ENCODE data around the gene MEF2D.

The MEF2D gene

GRCh38 chr1:156500543-156500792 is at the start of gene MEF2D:
MEF2D (minus strand) TSS chr1:156500775; CDS start chr1:156483292, 17,483 bp downstream.
- no peak for DNase-seq

- no peak for DNase-seq
Observed at GRCh38 chr1:156550346-156550745, 49.8 kb upstream of the MEF2D start.

DNA sequence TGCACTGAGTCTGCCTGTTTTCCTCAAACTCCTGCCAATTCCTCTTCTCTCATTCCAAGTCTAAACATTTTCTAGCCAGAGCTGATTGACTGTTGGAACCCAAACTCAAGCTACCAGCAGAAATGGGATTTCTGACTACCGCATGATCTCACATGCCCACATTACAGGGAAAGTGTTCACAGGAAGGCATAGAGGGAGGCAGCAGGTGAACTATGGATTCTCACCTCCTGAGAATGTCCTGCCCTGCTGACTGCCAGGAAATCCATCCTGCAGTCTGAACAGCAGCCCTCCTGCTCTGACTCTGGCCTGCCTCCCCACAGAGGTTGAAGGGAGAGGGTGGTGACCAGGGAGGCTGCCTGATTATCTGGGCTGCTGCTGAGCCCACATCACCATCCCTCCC is 49.3 kb upstream of the MEF2D start:
- no peak for DNase-seq

GRCh38 chr1:156549390-156549789 is 48.8 kb upstream of the MEF2D start:
- no peak for DNase-seq

DNA sequence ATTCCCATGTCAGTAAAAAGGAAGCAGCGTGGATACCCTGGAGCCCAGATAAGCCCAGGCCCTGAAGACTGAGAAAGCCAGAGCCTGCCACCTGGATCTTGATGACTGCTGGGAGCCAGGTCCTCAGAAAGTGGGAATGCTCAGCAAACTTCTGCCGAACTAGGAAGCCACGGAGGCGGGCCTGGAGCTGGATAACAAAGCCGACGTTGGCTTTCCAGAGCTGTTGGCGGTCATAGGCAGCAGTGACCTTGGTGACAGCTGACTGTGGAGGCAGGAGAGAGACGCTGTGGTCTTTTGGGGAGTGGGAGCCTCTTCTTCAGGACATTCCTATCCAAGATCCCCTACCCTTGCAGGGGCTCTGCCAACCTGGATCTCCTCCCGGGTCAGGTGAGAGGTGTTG is 47.4 kb upstream of the MEF2D start:
- DNase-seq: no peak

DNA sequence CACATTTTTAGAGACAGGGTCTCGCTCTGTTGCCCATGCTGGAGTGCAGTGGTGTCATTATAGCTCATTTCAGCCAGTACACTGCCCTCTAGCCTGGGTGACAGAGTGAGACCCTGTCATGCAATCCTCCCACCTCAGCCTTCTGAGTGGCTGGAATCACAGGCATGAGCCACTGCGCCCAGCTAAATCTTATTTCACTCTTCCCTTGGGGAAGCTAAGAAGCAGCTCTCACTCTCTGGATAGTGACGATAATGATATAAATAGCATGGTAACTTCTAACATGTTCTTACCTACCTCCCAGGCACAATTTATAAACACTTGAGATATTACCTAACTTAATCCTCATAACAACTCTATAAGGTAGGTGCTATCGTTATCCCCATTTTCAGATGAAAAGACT is 46.9 kb upstream of the MEF2D start:
- no peak for DNase-seq

DNA sequence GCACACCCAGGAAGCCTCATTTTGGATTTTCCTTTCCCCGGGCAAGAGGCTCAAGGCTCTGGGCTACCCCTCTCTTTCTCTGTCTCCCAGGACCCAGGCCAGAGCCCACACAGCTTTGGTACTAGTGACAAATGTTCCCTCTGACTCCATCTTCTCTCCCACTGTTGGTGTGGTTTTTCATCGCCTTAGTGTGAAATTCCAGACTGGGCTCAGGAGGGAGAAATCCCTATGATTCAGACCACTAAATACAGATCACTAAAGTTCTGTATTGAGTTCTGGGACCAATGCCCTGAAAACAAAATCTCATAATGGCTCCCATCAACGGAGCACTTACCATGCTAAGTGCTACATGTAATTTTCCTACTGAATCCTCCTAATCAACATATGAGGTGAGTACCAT is 45.7 kb upstream of the MEF2D start:
- DNase-seq: no peak

DNA sequence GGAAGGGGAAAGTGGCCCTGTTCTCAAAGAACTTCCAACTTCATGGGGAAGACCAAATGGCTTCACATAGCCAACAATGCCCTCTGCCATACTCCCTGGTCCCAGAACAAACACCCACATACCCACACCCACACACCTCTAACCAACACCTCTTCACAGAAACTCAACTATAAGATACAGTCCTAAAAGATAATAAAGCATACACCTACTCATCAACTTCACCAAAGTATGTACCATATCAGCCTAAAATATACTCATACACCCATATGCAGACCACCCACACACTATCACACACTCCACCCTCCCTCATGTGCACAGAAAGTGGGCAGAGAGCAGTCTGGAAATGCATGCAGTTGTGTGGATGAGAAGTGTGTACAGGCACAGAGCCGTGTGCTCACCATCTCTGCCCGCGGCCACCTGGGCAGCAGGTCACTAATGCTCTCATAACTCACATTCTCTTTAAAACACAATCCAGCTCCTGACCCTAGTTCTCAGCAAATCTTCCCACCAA is 44.1 kb upstream of the MEF2D start:
- no peak for DNase-seq

GRCh38 chr1:156543066-156543465 is 42.5 kb upstream of the MEF2D start:
- DNase-seq: no peak

- no peak for DNase-seq
Observed at GRCh38 chr1:156540955-156541354, 40.4 kb upstream of the MEF2D start.

- no peak for DNase-seq
Observed at GRCh38 chr1:156539818-156540355, 39.3 kb upstream of the MEF2D start.

DNA sequence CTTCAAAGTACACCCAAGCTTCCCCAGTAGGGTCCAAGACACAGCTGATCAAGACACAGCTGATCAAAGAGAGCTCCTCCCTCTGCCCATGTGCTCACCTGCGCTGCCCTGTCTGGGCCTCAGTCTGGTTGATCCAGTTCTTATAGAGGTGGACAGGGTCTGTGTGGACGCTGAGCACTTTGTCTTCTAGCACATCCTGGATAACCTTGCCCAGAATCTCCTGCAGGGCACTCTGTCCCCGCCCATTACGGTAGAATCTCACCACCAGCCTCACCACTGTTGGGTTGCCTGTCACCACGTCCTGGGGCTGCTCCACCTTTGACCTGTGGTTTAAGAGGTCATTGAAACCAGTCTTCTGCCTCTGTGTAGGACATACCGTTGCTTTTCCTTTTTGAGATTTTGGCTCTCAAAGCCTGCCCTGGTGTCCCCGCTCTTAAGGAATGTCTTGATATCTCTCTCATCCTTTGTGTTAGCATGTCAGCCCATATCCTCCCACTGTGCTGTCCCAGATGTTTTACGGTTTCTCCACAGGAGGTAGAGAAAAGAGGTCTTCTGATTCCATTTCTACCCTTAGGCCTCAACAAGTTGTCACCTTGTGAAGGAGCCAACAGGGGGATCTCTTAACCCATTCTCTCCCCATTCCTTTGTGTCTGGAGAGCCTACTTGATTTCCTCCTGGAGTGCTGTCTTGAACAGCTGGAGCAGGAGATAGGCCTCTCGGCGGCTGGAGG is 38.3 kb upstream of the MEF2D start:
- DNase-seq: no peak

DNA sequence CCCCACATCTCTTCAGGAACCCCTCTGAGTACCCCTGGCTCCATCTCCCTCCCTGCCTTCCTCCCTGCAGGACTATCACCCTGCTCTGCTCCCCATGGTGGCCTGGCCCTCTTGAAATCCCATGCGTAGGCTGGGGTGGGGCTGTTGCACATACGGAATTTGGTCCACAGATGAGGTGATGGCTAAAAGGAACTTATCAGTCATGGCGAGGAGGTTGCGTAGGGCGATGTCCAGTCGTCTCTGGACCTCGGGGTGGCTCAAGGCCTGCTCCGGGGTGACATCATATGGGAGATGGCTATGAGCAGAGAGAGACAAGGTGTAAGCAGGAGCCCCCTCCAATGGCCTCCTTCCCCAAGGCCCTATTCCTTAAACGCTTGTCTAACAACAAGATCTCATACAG is 36.5 kb upstream of the MEF2D start:
- DNase-seq: no peak

DNA sequence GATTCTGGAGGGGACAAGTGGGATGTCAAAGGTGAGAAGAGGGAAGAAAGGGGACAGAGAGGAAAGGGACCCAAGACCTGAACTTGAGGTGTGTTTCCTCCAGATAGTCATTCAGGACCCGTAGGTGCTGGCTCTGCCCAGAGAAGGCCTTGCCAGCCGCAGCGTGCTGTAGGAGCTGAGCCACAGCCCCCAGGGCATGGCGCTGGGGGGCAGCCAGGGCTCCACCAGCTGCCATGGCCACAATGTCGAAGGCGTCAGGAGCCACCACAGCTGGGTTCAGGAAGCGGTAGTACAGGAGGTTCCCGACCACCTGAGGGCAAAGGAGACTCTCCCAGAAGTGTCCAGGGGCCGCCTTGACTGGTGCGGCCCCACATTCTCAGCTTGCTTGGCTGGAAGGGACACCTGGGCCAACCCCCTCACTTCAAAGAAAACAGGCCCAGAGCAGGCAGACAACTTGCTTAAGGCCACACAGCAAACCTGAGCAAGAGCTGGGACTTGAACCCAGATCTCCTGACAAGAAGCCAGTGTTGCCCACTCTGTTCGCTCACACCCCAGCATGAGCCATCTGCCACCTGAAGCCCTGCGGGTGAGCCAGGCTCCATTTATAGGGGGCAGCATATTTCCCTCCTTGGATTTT is 34.0 kb upstream of the MEF2D start:
- no peak for DNase-seq

DNA sequence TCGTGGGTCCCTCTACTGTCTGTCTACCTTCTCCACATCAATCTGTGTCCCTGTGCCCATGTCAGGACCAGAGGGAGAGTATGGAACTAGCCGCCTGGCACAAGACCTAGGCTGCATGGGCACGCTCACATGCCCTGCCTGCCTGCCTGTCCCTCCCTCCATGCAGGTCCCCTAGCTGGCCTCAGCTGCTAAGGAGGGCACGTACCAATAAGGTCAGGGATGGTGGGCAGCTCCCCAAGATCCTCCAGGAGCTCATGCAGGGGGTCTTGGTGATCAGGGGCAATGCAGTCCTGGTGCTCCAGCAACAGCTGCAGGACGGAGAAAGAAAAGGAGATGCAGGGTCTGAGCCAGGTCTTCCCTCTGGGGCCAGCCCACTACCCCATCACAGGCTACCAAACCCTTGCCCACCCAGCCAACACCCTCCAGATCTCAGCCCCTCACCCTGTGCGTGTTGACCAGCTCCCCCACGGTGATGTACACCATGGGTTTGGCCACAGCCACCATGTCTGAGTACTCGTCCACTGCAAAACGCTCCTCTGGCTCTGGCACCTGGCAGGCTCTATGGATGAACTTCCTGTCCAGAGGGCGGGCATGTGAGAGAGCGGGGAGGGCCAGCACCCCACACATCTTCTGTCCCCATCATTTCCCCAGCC is 33.1 kb upstream of the MEF2D start:
- no peak for DNase-seq

GRCh38 chr1:156532374-156532773 is 31.8 kb upstream of the MEF2D start:
- DNase-seq: no peak

DNA sequence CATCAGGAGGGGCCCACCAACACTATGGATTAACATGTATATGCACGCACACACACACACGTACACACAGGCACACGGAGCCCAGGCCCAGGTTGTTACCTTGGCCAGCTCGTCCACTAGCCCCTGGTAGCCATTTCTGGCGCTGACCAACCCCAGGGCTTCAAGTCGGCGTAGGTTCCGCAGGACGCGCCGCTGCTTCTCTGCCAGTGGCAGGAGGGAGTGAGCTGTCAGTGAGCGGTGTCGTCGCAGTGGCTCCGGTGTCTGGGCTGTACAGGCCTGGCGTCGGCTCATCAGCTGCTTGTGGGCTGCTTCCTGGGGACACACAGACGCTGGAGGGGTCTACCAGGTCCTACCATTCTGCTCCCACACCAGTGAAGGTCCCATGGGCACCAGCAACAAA is 29.4 kb upstream of the MEF2D start:
- no peak for DNase-seq

- no peak for DNase-seq
Observed at GRCh38 chr1:156528875-156529425, 28.4 kb upstream of the MEF2D start.

DNA sequence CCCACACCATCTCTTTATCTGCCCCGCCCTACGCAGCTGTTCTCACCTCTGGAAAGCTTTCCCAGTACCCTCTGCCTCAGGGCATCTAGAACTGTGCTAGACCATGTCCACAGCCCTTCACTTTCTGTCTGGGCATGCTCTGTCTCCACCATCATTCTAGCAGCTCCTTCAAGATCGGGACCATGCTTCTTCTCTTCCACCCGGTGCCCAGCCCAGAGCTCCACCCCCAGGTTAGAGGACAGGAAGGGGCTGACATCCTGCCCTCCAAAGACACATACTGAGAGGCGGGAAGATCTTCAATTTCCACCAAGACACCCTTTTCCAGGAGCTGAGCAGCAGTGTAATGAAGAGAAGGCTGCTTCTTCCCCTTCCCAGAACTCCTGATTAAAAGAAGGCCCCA is 27.7 kb upstream of the MEF2D start:
- no peak for DNase-seq

GRCh38 chr1:156527584-156527983 is 27.0 kb upstream of the MEF2D start:
- no peak for DNase-seq

- DNase-seq: no peak
Observed at GRCh38 chr1:156525856-156526489, 25.4 kb upstream of the MEF2D start.

GRCh38 chr1:156525071-156525501 is 24.5 kb upstream of the MEF2D start:
- no peak for DNase-seq

GRCh38 chr1:156524481-156524869 is 23.9 kb upstream of the MEF2D start:
- DNase-seq: no peak

All from NCI-H1930 (cell line).